Measurements from ENCODE around the gene CLK4.
A peak's percentile ranks its signal among the peaks of the same experiment; 100 is the strongest.

Gene CLK4
- 9.7 to 33.8 (median 21.6) reads per million in 18 experiments for total RNA-seq

GRCh38 chr5:178626484-178627258 is at the start of gene CLK4:
CLK4 (minus strand) TSS chr5:178627050; CDS start chr5:178623416, 3,634 bp downstream.
- DNase-seq = peak; percentile 97 to 98

DNA sequence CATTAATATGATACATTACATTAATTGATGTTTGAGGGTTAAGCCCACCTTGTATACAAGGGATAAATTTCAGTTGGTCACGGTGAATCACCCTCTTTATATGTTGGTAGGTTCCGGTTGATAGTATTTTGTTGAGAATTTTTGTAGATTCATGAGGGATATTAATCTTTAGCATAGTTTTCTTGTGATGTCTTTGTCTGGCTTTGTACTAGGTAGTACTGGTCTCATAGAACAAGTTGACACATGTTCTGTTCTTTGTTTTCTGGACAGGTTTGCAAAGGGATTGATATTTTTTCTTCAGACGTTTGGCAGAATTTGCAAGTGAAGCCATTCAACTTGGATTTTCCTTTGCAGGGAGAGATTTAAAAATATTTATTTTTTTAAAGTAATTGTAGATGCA is 49.1 kb upstream of the CLK4 start:
- DNase-seq = no peak

GRCh38 chr5:178674334-178674733 is 47.5 kb upstream of the CLK4 start:
- DNase-seq = no peak

- DNase-seq = no peak
Observed at GRCh38 chr5:178673801-178674295, 47.0 kb upstream of the CLK4 start.

GRCh38 chr5:178672630-178673029 is 45.8 kb upstream of the CLK4 start:
- peak in 1 of 2 donors; percentile 57 for DNase-seq

GRCh38 chr5:178671602-178672144 is 44.8 kb upstream of the CLK4 start:
- no peak for DNase-seq

DNA sequence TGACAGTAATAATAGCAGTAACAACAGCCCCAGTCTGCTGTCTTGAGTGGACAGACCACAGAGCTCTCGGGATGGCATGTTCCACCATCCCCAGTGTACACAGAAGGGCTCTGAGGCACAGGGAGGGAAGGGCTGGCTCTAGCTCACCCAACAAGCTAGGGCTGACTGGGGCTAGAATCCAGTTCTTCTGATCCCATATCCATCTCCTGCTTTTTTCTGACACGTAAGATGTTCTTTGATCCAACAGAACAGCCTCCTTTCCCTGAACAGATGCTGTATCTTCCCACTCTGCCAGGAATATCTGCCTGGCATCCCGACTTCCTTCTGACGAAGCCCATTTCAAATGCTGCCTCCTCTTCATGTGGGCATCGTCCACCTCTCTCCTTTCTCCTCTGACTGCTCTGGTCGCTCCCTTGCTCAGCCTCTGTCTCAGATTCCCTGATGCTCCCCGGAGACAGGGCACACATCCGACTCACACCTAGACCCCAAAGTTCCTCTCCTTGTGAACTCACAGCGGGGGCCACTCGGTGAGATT is 43.6 kb upstream of the CLK4 start:
- no peak for DNase-seq

GRCh38 chr5:178668579-178668978 is 41.7 kb upstream of the CLK4 start:
- DNase-seq = peak in 1 of 2 donors; percentile 20

GRCh38 chr5:178667688-178668087 is 40.8 kb upstream of the CLK4 start:
- DNase-seq = no peak

DNA sequence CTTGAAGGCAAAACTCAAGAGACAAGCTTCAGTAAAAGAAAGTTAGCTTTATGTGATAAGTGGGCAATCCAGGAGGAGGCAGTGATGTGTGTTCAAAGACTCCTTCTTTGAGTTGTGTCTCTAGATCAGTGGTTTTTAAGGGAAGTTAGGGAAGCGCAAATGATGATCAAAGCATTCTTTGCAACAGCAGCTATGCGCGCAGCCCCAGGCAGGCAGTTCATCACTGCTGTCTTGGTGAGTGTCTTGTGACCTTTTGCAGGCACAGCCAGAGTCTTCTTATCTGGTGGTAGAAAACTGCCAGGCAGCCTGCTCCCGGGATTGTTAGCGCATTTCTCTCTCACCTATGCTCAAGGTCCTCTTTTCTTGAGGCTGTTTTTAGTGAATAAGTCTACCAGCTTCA is 40.3 kb upstream of the CLK4 start:
- peak in 1 of 2 donors; percentile 13 for DNase-seq

- DNase-seq = no peak
Observed at GRCh38 chr5:178664141-178664540, 37.3 kb upstream of the CLK4 start.

GRCh38 chr5:178662541-178662860 is 35.7 kb upstream of the CLK4 start:
- DNase-seq = no peak

GRCh38 chr5:178661836-178662540 is 35.1 kb upstream of the CLK4 start:
- no peak for DNase-seq

GRCh38 chr5:178651046-178651810 is 24.4 kb upstream of the CLK4 start:
- DNase-seq = no peak

DNA sequence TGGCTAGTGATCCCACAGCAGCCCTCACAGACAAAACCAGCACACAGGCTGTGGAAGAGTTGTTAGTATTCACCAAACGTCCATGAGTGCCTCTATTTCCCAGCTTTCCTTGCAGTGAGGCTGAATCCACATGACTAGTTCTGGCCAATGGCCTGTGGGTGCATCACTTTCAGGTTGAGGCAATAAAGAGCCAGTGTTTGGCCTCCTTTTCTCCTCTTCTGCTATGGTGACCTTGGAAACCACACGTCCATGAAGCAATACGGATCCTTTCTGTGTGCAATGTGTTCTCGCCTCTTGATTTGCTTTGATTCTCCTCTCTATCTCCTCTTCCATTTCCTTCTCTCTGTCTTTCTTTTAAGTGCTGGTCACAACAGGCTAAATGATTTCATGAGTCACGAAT is 23.4 kb upstream of the CLK4 start:
- DNase-seq = no peak

- peak; percentile 38 to 64 for DNase-seq
Observed at GRCh38 chr5:178649580-178649979, 22.7 kb upstream of the CLK4 start.

- DNase-seq = peak; percentile 52 to 58
Observed at GRCh38 chr5:178644826-178645545, 18.1 kb upstream of the CLK4 start.

GRCh38 chr5:178642351-178642909 is 15.6 kb upstream of the CLK4 start:
- DNase-seq = peak; percentile 64 to 77

DNA sequence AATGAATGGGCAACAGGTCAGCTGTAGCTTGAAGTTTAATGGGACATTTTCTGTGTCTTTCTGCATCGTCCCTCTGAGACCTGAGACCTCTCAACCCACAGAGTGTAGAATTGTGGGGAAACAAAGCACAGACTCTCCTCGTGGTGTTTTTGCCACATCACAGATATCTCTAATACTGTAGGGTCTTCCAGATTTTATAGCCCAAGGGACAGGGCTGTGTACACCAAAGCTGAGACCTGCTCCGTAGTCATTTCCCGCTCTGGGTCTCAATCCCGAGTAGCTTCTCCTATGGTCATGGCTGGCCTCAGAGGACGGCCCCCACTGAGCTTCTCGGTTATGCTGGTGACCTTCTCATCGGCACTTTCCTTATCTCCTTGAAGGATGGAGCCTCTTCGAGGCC is 14.9 kb upstream of the CLK4 start:
- DNase-seq = no peak

DNA sequence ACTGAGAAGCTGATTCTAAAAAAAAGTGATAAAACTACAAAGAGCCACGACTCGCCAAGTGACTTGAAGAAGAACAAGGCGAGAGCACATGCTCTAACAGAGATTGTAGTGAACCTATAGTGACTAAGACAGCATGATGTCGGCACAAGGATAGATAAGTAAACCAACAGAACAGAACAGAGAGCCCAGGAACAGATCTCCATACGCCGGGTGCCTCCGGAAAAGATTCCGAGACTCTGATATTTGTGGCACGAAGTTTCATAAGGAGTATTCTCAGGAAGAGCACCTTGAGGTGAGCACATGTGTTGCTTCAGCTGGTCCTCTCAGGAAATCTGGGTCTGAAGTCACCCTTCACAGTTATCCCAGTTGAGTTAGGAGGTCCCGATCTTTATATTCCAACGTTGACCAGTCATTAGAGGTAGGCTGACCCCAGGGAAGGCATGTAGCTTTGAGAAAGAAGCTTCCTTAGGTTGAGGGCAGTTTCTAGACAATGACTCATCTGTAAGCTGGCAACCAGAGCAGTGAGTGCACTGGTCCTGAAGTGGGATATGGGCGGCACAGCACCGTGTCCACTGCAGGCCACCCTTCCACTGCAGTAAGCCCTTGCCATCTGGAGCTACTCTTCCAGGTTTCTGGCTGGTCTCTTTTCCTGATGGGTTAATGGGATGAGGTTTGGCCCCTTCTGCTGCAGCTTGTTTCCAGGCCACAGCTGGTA is 13.6 kb upstream of the CLK4 start:
- DNase-seq = no peak

All from inflammatory macrophage (primary cell).